CD4-positive, alpha-beta T cell treated with Interleukin-12 subunit alpha and Interleukin-12 subunit beta, for 1 hour (primary cell): ENCODE data around the gene COL20A1.
A peak's percentile ranks its signal among the peaks of the same experiment; 100 is the strongest.

ENCODE experiments used
- DNase-seq: peaks from one replicate; pipeline ENCODE4 v3.0.0-alpha.2; 2020

Gene COL20A1

DNA sequence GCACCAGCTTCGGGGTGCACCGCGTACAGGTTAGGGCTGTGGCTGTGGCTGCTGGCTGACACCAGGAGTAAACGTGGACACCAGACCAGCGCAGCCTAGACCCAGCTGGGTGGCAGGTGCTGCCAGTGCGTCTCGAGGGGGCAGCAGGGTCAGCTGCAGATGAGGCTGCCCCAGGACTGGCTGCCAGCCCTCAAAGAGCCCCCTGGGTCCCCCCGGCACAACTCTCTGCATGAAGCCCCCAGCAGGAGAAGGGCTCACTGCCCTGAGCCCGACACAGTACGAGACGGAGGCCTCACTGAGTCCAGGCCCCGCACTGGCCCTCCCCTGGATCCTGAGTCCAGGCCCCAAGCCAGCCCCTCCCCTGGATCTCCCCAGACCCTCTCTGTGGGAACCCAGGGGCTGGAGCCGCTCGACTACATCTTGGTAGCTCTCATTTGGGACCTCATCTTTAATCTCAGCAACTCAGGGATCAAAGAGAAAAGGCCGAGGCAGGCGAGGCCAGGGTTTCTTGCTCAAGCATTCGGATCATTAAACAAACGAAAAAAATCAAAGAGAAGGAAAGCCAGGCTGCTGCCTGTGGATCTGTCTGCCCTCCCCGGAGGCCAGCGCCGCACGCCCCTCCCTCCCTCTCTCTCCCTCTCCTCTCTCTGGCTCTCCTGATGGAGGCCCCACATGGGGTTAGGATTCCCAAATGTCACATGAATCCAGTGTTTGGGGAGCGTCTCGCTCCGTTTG, 31.8 kb upstream of the COL20A1 start:
- no peak for DNase-seq

DNA sequence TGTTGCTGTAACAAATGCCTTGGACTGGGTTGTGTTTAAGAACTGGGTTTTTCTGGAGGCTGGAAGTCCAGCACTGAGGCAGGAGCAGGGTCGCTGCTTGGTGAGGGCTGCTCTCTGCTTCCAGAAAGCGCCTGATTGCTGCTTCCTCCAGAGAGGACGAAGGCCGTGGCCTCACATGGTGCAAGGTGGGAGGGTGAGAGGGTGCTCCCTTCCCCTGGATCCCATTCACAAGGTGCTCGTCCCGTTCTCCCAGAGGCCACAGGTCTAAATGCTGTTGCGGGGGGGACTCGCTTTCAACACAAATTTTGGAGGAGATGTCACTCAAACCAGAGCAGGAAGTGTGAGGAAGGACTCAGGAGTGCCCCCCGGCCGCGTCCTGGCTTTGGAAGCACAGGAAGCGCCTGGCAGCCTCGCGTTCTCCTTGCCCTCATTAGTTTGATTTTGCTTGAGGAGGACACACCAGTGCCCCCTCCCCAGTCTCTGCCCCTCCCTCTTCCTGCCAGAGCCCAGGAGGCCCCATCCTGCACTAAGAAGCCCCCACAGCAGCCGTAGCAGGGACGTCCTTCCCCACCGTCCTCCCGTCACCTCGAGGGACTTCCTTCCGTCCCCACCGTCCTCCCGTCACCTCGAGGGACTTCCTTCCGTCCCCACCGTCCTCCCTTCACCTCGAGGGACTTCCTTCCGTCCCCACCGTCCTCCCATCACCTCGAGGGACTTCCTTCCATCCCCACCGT, 31.0 kb upstream of the COL20A1 start:
- DNase-seq = no peak

DNA sequence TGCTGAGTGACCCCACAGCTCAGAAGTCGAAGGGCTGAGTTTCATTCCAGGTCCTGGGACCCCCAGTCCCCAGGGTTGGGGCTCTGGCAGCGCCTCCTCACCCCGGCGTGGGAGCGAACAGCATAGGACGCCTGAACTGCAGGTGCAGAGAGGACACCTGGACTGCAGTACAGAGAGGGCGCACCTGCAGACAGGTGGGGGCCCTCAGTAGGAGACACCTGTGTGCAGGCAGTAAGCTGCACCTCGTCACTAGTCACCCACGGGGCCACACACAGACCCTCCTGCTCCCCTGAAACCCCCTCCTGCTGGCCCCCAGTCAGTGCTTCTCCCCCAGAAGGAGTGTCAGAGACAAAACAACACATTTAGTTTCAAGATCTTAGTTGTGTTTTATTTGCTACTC, 30.1 kb upstream of the COL20A1 start:
- DNase-seq = no peak

DNA sequence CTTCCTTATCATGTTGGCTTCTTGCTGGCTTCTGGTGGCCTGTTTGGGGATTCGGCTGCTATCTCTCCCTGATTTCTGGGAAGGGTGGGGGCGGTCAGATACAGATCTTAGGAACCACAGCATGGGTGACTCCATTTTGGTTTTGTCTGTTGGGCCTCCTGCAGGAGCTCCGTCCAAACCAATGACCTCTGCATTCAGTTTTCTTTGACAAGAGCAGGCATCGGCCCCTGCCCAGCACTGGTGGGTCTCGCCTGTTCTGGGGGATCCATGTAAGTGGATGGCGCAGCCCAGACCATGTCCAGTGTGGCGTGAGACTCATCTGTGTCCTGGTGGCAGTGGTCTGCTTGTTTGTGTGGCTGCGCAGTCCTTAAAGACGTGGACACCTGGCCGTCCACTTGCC, 29.0 kb upstream of the COL20A1 start:
- DNase-seq = no peak

DNA sequence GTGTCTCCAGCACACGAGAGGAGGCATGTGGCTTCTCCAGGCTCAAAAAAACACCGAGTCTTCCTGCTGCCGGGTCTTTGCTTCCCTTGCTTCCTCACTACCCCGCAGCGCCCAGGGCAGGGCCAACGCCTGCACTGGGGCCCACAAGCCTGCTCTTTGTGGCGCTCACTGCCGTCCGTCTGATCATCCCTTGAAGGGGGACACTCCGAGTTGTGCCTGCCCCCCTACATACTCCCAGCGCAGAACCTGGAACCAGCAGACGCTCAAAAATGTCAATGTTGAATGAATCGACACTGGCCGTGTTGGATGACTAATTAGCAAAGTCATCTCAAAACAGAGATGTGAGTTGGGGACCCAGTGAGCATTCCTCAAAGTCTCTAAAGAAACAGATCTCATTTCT, 28.5 kb upstream of the COL20A1 start:
- DNase-seq = no peak

DNA sequence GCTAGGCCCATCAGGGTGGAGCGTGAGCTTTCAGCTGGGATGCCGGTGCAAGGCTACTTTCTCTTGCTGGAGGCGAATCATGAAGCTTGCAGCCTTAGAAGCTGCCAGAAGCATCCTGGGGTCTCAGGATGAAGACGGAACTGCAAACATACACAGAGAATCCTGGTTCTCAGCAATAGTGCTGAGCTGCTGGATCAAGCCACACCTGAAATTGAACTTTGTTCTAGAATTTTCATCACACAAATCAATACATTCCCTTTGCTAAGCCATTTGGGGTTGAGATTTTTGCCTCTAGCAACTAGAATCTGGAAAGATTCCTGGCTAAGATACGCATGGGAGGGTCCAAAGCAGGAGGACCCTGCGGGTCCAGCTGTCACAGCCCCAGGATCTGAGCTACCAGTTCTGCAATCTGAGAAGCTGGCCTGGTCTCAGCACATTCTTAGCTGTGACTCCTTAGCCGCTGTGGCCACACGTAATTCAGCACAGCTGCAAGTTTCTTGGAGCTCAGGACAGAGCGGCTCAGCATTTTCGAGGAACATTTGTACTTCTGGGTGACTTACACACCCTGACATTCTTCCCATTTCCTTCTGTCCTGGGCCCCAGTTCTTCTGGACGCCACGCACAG, 27.0 kb upstream of the COL20A1 start:
- no peak for DNase-seq

DNA sequence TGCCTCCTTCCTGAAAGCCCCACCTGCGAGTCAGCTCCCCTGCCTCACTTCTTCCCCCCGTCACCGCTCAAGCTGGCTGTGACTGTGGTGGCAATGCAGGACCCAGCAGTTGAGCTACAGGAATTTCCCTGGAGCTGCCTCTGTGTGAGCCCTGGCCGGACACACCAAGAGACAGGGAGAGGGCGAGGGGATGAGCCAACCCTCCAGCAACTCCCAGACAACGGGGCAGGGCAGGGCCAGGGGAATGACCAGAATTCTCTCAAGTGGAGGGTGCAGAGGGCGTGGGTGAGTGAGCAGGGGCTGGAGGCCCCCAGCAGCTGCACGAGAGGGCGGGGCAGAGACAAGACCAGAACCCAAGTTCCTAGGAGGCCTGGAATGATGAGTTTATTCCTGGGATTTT, 25.3 kb upstream of the COL20A1 start:
- no peak for DNase-seq

DNA sequence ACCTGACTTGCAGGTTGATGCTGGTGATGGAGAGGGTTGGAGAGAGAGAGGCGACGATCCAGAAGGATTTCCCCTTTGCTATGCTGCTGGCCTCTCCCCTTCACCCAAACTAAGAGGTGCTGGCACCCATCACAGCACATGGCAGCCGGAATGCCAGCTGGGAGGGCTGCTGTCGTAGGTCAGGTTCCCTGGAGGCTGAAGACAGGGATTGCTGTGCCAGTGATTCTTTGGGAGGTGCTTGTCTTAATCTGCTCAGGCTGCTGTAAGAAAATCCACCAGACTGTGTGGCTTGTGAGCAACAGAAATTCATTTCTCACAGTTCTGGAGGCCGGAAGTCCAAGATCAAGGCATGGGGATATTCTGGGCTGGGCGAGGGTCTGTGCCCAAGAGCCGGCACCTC, 24.7 kb upstream of the COL20A1 start:
- no peak for DNase-seq

DNA sequence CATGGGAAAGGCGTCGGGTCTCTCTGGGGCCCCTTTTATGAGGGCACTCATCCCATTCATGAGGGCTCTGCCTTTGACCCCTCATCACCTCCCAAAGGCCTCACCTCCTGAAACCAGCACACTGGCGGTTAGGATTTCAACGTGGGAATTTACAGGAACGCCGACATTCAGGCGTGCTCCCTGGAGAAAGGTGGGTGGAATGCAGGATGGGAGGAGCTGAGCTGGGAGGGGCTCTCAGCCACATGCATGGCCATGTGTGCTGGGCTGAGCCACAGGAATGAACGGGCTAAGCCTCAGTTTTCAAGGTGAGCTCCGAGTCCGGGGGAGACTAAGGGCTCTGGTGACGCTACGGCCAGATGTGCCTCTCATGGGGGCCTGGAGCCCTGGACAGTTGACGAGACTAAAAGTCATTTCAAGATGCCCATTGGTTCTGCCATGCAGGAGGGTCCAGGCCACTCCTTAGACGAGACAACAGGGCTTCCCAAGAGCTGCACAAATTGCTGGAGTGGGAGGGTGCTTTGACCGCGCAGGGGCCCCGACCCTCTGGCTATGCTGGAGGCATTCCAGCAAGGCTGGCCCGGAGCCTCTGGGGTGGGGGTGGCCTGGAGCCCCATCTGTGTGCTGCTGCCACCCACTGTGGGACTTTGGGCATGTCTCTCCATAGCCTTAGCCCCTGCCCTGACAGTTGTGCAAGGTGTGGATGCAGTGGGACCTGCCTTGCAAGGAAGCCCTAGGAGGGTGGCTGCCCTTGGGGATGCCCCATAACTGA, 24.1 kb upstream of the COL20A1 start:
- no peak for DNase-seq

DNA sequence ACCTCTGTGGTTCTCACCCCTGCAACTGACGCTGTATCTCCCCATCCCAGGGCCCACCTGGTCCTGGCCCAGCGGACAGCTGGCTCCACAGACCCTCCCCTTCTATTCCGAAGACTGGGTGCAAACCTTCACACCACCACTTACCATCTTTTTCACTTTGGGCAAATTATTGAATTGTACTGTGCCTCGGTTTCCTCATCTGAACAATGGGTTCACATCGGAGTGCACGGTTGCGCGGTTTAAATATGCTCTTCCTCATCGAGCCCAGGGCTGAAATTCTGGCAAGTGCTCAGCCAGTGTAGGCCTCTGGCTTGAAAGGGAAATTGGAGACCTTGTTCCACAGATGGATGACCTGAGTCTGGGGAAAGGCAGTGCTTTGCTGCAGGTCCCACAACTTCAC, 23.3 kb upstream of the COL20A1 start:
- no peak for DNase-seq

DNA sequence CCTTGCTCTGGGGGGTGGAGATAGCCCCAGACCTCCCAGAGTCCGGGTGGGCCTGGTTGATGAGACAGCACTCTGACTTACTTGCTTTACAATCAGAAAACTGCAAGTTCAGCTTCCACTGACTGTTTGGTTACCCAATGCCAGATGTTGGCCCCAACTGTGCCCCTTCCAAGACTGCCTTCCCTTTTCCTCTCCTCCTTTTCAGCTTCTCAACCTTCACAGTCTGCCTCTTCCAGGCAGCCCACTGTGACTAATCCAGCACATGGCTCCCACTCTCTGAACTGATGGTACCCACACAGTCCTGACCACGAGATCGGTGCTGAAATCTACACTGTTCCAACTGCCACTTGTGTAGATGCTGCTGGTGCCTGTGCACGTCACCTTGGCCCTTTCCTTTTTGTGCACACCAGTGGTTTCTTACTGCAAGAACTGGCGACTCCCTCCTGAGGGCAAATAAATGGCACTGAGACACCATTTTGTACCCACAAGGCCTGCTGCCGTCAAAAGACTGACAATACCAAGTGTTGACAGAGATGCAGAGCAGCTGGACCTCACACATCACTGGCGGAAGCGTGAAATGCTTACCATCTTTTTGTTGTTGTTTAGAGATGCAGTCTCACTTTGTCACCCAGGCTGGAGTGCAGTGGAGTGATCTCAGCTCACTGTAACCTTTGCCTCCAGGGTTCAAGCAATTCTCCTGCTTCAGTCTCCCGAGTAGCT, 22.2 kb upstream of the COL20A1 start:
- DNase-seq = no peak

DNA sequence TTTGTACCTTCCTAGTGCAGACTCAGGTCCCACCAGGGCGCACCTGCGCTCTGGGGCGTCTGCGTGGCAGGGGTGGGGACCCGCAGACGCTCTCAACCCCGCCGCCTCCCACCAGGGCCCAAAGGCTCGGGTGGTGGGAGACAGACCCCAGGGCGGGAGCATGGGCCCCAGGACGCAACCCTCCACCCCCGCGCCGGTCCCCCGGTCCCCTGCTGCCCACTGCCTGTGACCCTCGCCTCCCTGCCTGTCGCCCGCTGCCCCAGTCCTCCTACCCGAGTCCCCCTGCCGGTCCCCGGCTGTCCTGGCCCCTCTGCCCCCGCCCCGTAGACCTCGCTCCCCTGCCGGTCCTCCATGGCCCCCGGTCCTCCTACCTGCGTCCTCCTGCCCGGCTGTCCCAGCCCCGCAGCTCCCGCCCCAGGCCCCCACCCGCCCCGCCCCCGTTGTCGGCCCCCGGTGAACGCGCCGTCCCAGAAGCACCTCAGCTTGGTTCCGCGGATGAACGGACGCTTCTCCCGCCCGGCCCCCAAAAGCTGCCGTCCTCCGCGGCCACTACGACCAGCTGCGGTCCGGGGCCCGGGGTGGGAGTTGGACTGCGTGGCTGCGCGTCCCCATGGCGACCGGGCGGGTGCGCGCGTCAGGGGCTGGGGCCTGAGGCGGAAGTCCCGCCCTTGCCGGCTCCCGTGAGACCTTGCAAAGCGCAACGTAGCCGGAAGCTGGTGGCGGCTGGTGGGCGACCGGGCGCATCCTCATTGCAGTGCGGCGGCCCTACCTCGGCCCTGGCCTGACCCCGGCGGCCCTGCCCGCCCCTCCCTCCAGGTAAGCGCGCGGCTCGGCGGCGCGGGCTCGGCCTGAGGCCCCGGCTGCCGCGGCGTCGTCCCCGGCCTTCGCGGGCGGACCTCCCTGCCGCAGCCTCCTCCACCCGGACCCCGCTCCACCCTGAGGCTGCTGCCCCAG, 20.6 kb upstream of the COL20A1 start, which contains the start of gene ARFGAP1:
TSS of gene ARFGAP1 (plus strand) at position 709 of the 954 bp plus-strand sequence. CDS start 2,768 bp downstream, outside the sequence.
- DNase-seq = peak; percentile 89

DNA sequence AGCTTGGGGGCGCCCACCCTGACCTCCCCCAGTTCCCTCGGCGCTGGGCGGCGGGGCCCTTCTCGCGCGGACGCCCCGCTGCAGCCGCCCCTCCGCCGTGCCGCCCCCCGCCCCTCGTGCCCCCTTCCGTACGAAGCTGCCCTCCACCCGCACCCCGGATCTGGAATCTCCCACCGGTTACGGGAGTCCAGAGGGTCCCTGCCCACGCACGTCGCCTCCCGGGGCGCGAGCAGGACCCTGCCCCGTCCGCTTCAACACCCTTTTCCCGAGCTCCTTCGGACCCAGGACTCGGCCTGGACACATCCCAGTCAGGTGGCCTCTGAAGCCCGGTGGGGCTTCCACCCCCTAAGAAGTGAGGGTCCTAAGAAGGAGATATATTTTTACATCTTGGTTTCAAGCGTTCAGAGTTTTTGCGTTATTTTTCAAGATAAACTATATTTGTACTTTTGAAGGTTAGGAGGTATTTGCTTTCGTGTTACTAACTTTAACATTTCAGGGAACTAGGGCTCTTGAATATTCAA, 19.9 kb upstream of the COL20A1 start:
- DNase-seq = peak; percentile 1

DNA sequence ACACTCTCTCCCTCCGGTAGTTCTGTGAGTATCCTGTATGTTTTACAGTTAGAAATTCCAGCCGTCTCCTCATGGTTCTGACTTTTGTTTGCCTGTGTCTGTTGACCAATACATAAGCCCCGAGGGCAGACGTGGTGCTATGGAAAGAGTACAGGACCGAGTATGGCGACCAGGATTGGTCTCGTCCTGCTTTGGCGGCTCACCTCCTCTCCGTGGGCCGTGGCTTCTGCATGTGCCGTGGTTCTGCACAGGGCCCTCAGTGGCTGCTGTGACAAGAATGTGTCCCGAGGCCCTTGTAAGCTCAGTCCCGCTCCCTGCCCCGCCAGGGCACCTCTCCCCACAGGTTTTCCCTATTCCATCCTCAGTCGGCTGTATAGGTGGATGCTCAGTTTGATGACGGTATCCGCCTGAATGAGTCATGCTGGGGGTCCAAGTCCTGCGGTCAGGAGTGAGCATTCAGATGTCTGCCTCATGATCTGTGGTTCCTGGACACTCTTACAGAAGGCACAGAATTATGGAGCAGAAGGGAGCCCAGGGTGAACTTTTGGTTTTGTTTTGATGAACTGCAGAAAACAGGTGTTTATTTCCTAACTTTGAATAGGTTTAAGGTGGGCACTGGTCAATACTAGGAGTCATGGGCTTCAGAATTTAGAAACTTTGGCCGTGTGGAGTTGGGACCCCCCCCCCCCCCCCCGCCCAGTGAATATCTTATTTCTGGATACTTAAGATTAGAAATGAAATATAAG, 19.2 kb upstream of the COL20A1 start:
- no peak for DNase-seq

DNA sequence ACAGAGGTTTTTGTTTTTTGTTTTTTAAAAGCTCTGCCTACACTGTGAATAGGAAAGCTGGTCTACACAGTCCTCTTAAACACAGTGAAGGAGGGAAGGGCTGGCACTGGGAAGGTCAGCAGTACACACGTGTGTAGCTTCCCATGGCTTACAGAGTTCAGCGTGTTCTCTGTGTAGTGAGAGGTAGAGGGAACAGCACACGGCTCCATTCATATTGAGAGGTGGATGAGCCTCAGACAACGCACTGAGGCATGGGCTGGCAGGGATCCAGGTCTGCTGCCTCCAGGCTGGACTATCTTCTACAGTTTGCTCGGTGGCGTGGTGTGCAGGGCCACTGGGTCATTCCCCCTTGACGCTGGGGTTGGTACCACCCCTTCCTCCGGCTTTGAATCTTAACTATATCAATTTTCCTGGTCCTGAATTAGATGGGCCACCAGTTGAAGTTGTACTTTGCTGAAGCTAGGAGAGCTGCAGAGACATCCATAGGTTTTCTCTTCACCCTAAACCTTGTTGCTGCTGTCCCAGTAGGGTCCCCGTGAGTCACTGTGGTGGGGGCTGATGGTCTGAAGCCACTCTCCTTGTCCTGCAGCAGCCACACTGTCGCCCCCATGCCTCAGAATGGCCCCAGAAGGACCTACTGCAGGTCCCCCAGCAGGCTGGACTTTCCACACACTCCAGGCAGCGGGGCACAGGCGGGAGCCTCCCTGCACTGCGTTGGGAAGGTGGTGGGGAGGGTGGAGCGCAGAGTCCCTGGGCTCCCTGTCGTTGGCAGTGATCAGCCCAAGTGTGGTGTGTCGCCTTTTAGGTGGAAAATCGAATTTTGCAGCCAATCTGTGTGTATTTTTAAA, 18.4 kb upstream of the COL20A1 start:
- no peak for DNase-seq

DNA sequence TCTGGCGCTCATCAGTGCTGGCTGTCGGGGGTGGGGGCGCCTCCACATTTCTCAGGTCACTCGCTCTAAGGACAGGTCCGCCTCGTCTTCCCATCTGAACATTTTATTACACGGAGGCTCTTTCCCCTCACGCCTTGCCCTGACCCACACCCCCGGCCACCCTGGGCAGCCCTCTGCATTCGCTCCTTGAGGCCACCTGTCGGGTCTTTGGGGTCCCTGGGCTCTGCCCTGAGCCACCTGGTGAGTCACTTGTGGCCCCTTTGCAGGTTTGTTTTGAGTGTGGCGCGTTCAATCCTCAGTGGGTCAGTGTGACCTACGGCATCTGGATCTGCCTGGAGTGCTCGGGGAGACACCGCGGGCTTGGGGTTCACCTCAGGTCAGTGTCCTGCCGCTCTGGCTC, 17.2 kb upstream of the COL20A1 start:
- DNase-seq = no peak

DNA sequence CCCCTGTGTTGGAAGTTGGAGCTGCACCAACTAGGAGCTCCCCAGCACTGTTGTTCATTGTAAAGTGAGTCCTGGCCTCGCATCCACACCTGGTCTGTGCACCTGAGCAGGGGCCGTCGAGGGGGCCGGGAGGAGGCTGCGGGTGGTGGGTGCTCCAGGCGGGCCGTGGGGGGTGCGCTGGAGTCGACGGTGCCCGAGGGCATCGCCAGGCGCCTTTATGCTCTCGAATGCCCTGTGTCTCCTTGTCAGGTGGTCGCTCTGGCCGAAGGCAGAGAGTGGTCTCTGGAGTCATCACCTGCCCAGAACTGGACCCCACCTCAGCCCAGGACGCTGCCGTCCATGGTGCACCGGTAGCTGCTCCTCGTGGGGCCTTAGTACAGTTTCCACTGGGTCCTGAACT, 16.0 kb upstream of the COL20A1 start:
- no peak for DNase-seq

DNA sequence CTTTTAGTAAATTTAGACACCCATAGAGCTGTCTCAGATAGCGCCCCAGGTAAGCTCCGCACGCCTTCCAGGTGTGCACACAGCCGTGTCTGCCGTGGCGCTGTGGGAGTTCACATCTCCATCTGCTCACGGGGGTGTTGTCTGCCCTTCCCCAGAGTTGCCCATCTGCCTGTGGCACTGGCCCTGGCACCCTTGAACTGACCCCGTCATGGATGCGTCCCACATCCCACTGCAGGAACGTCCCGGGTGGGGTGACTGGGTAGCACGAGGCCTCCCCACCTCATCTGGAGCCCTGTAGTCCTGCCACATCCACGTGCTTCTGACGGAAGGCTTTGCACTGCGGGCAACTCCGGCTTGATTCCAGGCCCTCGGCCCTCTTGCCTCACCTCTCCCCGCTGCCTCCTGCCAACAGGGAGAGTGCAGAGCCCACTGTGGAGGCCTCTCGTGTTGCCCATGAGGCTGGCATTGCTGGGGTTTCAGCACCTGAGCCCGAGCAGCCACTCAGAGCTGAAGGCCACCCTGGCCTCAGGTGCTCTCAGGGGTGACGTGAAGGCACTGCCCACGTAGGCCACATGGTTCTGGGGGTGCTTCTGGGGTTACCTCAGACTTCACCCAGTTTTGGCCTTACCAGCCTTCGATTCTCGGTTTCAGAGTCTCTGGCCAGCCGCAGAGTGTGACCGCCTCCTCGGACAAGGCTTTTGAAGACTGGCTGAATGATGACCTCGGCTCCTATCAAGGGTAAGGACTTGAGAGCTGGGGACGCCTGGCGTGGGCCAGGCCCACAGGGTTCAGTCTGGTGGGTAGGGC, 15.3 kb upstream of the COL20A1 start:
- no peak for DNase-seq

DNA sequence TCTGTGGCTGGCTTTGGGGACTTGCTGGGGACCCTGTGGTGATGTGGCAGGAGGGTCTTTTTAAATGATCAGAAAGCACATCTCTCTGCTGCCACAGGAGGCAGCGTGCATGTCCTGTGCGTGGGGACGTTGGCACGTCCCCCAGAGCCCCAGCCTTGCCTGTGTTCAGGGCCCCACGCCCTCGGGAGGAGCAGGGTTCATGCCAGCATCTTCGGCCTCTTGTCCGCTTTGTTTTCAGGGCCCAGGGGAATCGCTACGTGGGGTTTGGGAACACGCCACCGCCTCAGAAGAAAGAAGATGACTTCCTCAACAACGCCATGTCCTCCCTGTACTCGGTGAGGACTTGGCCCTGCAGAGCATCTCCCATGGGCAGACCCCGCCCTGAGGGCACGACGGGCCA, 14.3 kb upstream of the COL20A1 start:
- DNase-seq = no peak
